OCI-LY1 (cell line): ENCODE results near the gene AGRP.

Source experiments
- CTCF ChIP-seq: fragments of 200-600 bp; sonication (generic), shearing (Covaris generic); IDR thresholded peaks from 2 replicates; pipeline ENCODE4 v1.5.1; 2017; ENCODE audit warnings: mild to moderate bottlenecking, antibody characterized with exemption, low read length, moderate library complexity, mixed read lengths
- EZH2 ChIP-seq: fragments of 200-600 bp; sonication (generic), shearing (Covaris generic); IDR thresholded peaks from 2 replicates; pipeline ENCODE4 v1.8.0; 2017; ENCODE audit warnings: borderline replicate concordance, mixed run types, mild to moderate bottlenecking, antibody characterized with exemption, low read length, moderate library complexity, mixed read lengths

GRCh38 chr16:67457611-67458010, 25.7 kb downstream of the AGRP start:
- TF ChIP-seq CTCF = no peak
- no peak for TF ChIP-seq EZH2
